ENCODE data around the gene DYNLRB1. TPM values are rescaled to one million over a fixed set of nuclear protein-coding genes. Genes with fewer than 3 reads are reported as not detected.
"Not testable (repeated sequence)": the region's sequence is repeated elsewhere in the genome, so short reads cannot be mapped to it uniquely, and the experiment has no call there.

The DYNLRB1 gene
- total RNA-seq, 2 experiments from 2014 or later: 66.6 to 70.9 TPM

DNA sequence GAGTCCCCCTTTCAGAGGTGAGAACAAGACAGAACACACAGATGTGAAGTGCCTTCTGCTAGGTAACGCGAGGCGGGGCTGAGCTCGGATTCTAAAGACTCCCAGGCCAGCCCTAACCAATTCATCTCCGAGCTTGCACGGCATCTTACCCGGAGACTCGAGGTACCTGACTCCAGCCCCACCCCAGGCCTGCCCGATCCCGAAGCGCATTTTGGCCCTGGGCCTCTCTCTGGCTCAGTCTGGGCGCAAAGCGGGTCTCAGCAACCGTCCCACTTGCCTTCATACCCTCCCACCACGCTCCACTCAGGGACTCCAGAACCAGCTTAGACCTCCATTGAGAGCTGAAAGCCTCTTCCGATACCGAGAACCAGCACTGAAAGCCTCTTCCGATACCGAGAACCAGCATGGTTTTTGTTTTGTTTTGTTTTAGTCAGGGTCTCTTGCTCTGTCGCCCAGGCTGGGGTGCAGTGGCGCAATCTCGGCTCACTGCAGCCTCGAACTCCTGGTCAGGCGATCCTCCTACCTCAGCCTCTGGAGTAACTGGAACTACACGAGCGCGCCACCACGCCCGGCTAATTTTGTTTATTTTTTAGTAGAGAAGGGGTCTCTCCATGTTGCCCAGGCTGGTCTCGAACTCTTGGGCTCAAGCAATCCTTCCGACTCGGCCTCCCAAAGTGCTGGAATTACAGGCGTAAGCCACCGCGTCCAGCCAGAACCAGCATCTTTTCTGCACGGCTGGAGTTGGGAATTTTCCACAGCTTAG, 557 bp upstream of the DYNLRB1 start:
- H3K4me3 Mint-ChIP-seq: peak overlapping the region; percentile 98
- intact Hi-C loops (cut with micrococcal nuclease): loop anchor here (5.0 kb wide), 1 partner anchor 213 kb away; the partner anchor contains the start of gene AHCY
- peaks cover 40% of the 10 kb centered on the region for H3K4me1 Mint-ChIP-seq (ENCODE audit: low read depth)
- ATAC-seq (peak; percentile 80), DNase-seq (peak; percentile 88)
- no peaks in the 10 kb centered on the region for H3K27me3 Mint-ChIP-seq
- TF ChIP-seq, protein P1, sequence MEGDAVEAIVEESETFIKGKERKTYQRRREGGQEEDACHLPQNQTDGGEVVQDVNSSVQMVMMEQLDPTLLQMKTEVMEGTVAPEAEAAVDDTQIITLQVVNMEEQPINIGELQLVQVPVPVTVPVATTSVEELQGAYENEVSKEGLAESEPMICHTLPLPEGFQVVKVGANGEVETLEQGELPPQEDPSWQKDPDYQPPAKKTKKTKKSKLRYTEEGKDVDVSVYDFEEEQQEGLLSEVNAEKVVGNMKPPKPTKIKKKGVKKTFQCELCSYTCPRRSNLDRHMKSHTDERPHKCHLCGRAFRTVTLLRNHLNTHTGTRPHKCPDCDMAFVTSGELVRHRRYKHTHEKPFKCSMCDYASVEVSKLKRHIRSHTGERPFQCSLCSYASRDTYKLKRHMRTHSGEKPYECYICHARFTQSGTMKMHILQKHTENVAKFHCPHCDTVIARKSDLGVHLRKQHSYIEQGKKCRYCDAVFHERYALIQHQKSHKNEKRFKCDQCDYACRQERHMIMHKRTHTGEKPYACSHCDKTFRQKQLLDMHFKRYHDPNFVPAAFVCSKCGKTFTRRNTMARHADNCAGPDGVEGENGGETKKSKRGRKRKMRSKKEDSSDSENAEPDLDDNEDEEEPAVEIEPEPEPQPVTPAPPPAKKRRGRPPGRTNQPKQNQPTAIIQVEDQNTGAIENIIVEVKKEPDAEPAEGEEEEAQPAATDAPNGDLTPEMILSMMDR (IDR thresholded peaks at IDR 0.05): no peak
- H3K36me3 Mint-ChIP-seq (ENCODE audit: low read depth): peaks cover 6% of the 10 kb centered on the region
- POLR2A ChIA-PET: interaction anchor here (1.0 to 3.0 kb wide), 15 partner anchors 10 to 308 kb away, joined by 3 to 14 read pairs (median 4); partner anchors contain the start of genes AHCY, ITCH and TP53INP2
- CTCF ChIA-PET: interaction anchor here (0.9 to 6.2 kb wide), 9 partner anchors 15 to 254 kb away, joined by 3 to 114 read pairs (median 8); no protein-coding TSS in a partner anchor
- H3K9me3 Mint-ChIP-seq: no peaks in the 10 kb centered on the region
- H3K27ac Mint-ChIP-seq: peak overlapping the region; percentile 96

DNA sequence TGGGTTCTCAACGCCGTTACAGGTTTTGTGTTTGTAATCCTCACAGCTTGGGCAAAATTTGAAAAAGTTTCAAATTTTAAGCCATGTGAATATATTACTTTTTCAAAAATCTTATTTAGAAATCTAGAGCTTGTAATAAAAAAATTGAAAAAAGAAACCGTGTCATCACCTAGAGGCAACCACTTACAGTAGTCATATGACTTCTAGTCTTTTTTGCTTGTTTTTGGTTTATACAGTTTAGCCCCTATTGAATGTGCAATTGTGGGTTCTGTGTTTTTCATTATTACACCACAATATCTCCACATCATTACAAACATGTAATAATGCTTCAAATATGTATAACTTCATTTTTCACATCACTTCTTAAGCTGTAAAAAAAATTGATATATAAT, 888 bp downstream of the DYNLRB1 start:
- ChIA-PET CTCF (interaction anchor here (0.9 to 6.2 kb wide), 10 partner anchors 13 to 252 kb away, joined by 3 to 114 read pairs (median 8); no protein-coding TSS in a partner anchor), POLR2A (interaction anchor here (0.6 to 3.0 kb wide), 14 partner anchors 9 to 355 kb away, joined by 3 to 14 read pairs (median 4); partner anchors contain the start of genes AHCY and GGT7)
- Mint-ChIP-seq H3K4me3 (peak overlapping the region; percentile 98), H3K9me3 (no peaks in the 10 kb centered on the region), H3K27me3 (no peaks in the 10 kb centered on the region), H3K4me1 (ENCODE audit: low read depth) (peaks cover 52% of the 10 kb centered on the region), H3K27ac (peak overlapping the region; percentile 96), H3K36me3 (ENCODE audit: low read depth) (peaks cover 6% of the 10 kb centered on the region)
- DNase-seq (no peak), ATAC-seq (no peak)
- TF ChIP-seq, protein P1 (IDR thresholded peaks at IDR 0.05): no peak
- intact Hi-C loops (cut with micrococcal nuclease): loop anchor here (5.0 kb wide), 1 partner anchor 215 kb away; the partner anchor contains the start of gene AHCY

DNA sequence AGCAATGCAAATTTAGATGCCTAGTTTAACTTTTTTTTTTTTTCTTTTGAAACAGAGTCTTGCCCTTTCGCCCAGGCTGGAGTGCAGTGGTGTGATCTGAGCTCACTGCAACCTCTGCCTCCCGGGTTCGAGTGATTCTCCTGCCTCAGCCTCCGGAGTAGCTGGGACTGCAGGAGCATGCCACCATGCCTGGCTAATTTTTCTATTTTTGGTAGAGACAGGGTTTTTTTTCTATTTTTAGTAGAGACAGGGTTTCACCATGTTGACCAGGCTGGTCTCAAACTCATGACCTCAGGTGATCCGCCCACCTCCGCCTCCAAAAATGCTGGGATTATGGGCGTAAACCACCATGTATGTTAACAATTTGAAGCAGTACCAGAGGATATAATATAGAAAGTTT, 2.6 kb downstream of the DYNLRB1 start:
- H3K9me3 Mint-ChIP-seq; DNase-seq; H3K4me3 Mint-ChIP-seq; H3K27ac Mint-ChIP-seq; ATAC-seq; H3K27me3 Mint-ChIP-seq; H3K36me3 Mint-ChIP-seq (ENCODE audit: low read depth); POLR2A ChIA-PET: not testable (repeated sequence)
- intact Hi-C loops (cut with micrococcal nuclease): loop anchor here (5.0 kb wide), 1 partner anchor 217 kb away; the partner anchor contains the start of gene AHCY
- H3K4me1 Mint-ChIP-seq (ENCODE audit: low read depth): peaks cover 52% of the 10 kb centered on the region
- CTCF ChIA-PET: interaction anchor here (6.2 kb wide), 1 partner anchor 206 kb away, joined by 114 read pairs; no protein-coding TSS in a partner anchor

DNA sequence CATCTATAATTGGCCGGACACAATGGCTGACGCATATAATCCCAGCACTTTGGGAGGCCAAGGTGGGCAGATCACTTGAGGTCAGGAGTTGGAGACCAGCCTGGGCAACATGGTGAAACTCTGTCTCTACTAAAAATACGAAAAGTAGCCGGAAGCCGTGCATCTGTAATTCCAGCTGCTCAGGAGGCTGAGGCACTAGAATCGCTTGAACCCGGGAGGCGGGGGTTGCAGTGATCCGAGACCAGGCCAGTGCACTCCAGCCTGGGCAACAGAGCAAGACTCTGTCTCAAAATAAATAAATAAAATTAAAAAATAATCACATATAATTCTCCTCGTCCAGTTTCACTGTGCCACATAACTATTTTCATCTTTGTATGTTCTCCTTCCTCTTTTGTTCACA, 3.6 kb downstream of the DYNLRB1 start:
- H3K27ac Mint-ChIP-seq; ATAC-seq; H3K27me3 Mint-ChIP-seq; POLR2A ChIA-PET; DNase-seq; H3K9me3 Mint-ChIP-seq; H3K36me3 Mint-ChIP-seq (ENCODE audit: low read depth); H3K4me3 Mint-ChIP-seq: not testable (repeated sequence)
- peaks cover 50% of the 10 kb centered on the region for H3K4me1 Mint-ChIP-seq (ENCODE audit: low read depth)
- CTCF ChIA-PET: interaction anchor here (7.5 kb wide), 1 partner anchor 205 kb away, joined by 100 read pairs; no protein-coding TSS in a partner anchor
- intact Hi-C loops (cut with micrococcal nuclease): loop anchor here (5.0 kb wide), 1 partner anchor 218 kb away; the partner anchor contains the start of gene AHCY

DNA sequence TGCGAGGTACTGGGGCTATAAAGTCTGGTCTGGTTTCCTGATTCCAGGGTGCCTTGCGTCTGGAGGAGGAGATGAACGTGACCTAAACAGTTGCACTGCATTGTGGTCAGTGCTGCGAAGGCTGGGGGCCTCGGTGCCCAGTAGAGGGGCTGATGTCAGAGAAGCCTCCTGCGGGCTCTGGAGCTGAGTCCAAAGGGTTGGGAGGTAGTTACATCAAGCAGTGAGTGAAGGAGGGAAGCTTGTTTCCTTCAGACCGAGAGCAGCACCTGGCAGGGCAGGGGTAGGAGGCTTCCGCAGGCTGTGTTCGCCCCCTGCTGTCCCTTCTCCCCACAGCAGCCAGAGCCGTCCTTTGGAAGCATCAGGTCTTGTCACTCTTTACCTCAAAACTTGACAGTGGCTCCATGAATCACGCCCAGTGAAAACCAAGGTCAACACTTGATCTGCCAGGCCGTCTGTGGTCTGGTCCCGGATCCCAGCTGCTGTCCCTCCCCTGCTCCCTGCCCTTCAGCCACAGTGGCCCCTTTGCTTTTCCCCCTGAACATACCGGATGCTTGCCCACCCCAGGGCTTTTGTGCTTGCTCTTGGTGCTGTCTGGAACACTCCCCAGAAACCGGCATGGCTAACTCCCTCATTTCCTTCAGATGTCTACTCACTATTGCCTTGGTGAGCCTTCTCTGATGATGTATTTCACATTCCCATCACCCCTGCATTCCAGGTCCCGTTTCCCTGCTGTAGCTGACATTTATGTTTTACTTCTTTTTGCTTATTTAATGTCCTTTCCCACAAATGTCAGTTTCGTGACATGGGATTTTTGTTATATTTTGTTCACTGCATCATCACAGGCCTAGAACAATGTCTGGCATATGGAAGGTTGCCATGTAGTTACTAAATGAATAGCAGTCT, 7.0 kb downstream of the DYNLRB1 start:
- DNase-seq (peak; percentile 72), ATAC-seq (peak; percentile 71)
- ChIA-PET CTCF (interaction anchor here (0.6 to 7.5 kb wide), 22 partner anchors 8 to 246 kb away, joined by 3 to 100 read pairs (median 4); partner anchors contain the start of genes AHCY and ITCH), POLR2A (interaction anchor here (1.0 kb wide), 2 partner anchors 210 to 220 kb away, joined by 4 read pairs; partner anchors contain the start of gene AHCY)
- Mint-ChIP-seq H3K9me3 (no peaks in the 10 kb centered on the region), H3K36me3 (ENCODE audit: low read depth) (peaks cover 11% of the 10 kb centered on the region), H3K4me3 (no peak overlapping the region), H3K27ac (no peak overlapping the region), H3K4me1 (ENCODE audit: low read depth) (peaks cover 40% of the 10 kb centered on the region), H3K27me3 (no peaks in the 10 kb centered on the region)
- intact Hi-C loops (cut with micrococcal nuclease): no loop called here
- TF ChIP-seq, protein P1 (IDR thresholded peaks at IDR 0.05): peak; percentile 55

All from activated CD8-positive, alpha-beta T cell treated with anti-CD3 and anti-CD28 coated beads for 36 hours (primary cell).